NB4 (cell line): Measurements from ENCODE around the gene FHIT.

Experiments
- CTCF ChIP-seq: IDR thresholded peaks from one replicate; pipeline ENCODE4 v1.5.1; 2012; ENCODE audit warnings: low read depth, low read length
- POLR2A ChIP-seq: IDR thresholded peaks from 2 replicates; pipeline ENCODE4 v1.6.1; 2011; ENCODE audit warnings: mild to moderate bottlenecking; ENCODE audit not compliant: insufficient read length; ENCODE audit errors: extremely low read depth
- TF ChIP-seq, protein P1 (sequence below): IDR thresholded peaks from 2 replicates; pipeline ENCODE4 v1.6.1; 2011; ENCODE audit warnings: low read depth, low read length

- no peak for TF ChIP-seq CTCF
- TF ChIP-seq POLR2A: no peak
- TF ChIP-seq, protein P1, sequence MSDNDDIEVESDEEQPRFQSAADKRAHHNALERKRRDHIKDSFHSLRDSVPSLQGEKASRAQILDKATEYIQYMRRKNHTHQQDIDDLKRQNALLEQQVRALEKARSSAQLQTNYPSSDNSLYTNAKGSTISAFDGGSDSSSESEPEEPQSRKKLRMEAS: no peak
These were observed 797.9 kb downstream of the FHIT start for GRCh38 chr3:60453326-60453725.
